K562 (cell line): ENCODE results near the gene CSRNP3. TPM values are rescaled to one million over a fixed set of nuclear protein-coding genes. Genes with fewer than 3 reads are reported as not detected.

Experiments
- ATAC-seq: fragments of 200-7000 bp; cut with Tn5 transposase; 3 replicates; pipeline ENCODE4 v1.9.1; 2020; ENCODE audit warnings: moderate library complexity
- BruUV-seq: library from RNA; stranded (reverse); fragments of 400-500 nt; replicated peaks from 2 replicates; lab custom pipeline; 2021; lab: Mats Ljungman, UMichigan
- CTCF ChIA-PET: fragments of 300-600 bp; formaldehyde crosslinking; extraction: SDS; loops from one replicate; lab custom pipeline; 2021; ENCODE audit warnings: low intra/inter-chr PET ratio; lab: Yijun Ruan, JAX
- POLR2A ChIA-PET: fragments of 300-600, 350-650 bp; sonication (Branson Sonifier 250); formaldehyde crosslinking; extraction: SDS; loops from one replicate; lab custom pipeline; 2021; ENCODE audit warnings: antibody characterized with exemption, inconsistent platforms; lab: Yijun Ruan, JAX
- DNase-seq, 4 experiments: peaks; one replicate each; pipeline versions ENCODE4 v3.0.0 to v3.0.0-alpha.2; 2011 to 2018; ENCODE audit warnings: low spot score in 3 of 4, mixed read lengths in 3 of 4; ENCODE audit errors: extremely low read depth in 1 of 4
- FAIRE-seq: peaks from 2 replicates; lab custom pipeline; 2011; peaks lifted over from hg19 to GRCh38; lab: Jason Lieb, UNC
- H2AFZ ChIP-seq: 2 replicates; pipeline ENCODE4 v1.6.0; 2011; ENCODE audit warnings: low read depth, low read length, control low read depth, inconsistent platforms
- H3K27ac ChIP-seq: fragments of 200-600 bp; 3 replicates; pipeline ENCODE4 v1.8.0; 2011; ENCODE audit warnings: low read depth, mild to moderate bottlenecking, control low read depth, inconsistent platforms, low read length, moderate library complexity, mixed read lengths; ENCODE audit errors: extremely low read depth
- H3K27me3 ChIP-seq, 2 experiments: fragments of 300-600 bp in 1 of 2; 2 replicates in 1 of 2; 3 replicates in 1 of 2; pipeline versions ENCODE4 v1.6.0 to v1.8.0; 2011; ENCODE audit warnings: inconsistent platforms in 2 of 2, low read length in 2 of 2, mild to moderate bottlenecking in 1 of 2, mixed read lengths in 1 of 2, moderate library complexity in 1 of 2; ENCODE audit not compliant: control insufficient read depth in 2 of 2, insufficient read depth in 2 of 2
- H3K36me3 ChIP-seq: fragments of 300-600 bp; 3 replicates; pipeline ENCODE4 v1.8.0; 2011; ENCODE audit warnings: mild to moderate bottlenecking, low read length, inconsistent platforms; ENCODE audit not compliant: control insufficient read depth, insufficient read depth
- H3K4me1 ChIP-seq, 2 experiments: fragments of 200-600 bp in 1 of 2; replicated peaks in 1 of 2; 2 replicates in 1 of 2; 3 replicates in 1 of 2; pipeline versions ENCODE4 v1.5.1 to v1.8.0; 2011; ENCODE audit warnings: inconsistent platforms in 2 of 2, low read length in 2 of 2, mild to moderate bottlenecking in 1 of 2, mixed read lengths in 1 of 2, moderate library complexity in 1 of 2; ENCODE audit not compliant: control insufficient read depth in 2 of 2, insufficient read depth in 2 of 2
- H3K4me2 ChIP-seq: 2 replicates; pipeline ENCODE4 v1.6.1; 2011; ENCODE audit warnings: low read length, control low read depth, inconsistent platforms, mixed read lengths; ENCODE audit not compliant: insufficient read depth
- H3K4me3 ChIP-seq: fragments of 200-600 bp; sonication (generic), shearing (Covaris generic); 2 replicates; pipeline ENCODE4 v1.5.1; 2016; ENCODE audit warnings: control low read depth, inconsistent platforms
- H3K79me2 ChIP-seq: fragments of 200-600 bp; 3 replicates; pipeline ENCODE4 v1.8.0; 2011; ENCODE audit warnings: low read length, inconsistent platforms; ENCODE audit not compliant: control insufficient read depth, insufficient read depth
- H3K9ac ChIP-seq, 2 experiments: 2 replicates each; pipeline versions ENCODE4 v1.6.0 to v1.6.1; 2011; ENCODE audit warnings: low read depth in 2 of 2, low read length in 2 of 2, control low read depth in 1 of 2, inconsistent platforms in 1 of 2, mild to moderate bottlenecking in 1 of 2, mixed read lengths in 1 of 2; ENCODE audit not compliant: insufficient read depth in 1 of 2
- H3K9me1 ChIP-seq: one replicate; pipeline ENCODE4 v1.6.0; 2011; ENCODE audit warnings: inconsistent platforms, mild to moderate bottlenecking, low read length, moderate library complexity; ENCODE audit not compliant: control insufficient read depth, insufficient read depth
- H3K9me3 ChIP-seq: replicated peaks from 2 replicates; pipeline ENCODE4 v1.5.1; 2011; ENCODE audit warnings: low read depth, low read length, inconsistent platforms; ENCODE audit not compliant: control insufficient read depth, insufficient read depth
- H4K20me1 ChIP-seq: replicated peaks from 2 replicates; pipeline ENCODE4 v1.6.1; 2011; ENCODE audit warnings: low read length, inconsistent platforms, mixed read lengths; ENCODE audit not compliant: control insufficient read depth, insufficient read depth
- EP300 ChIP-seq: IDR thresholded peaks from 2 replicates; pipeline ENCODE4 v1.6.1; 2012; ENCODE audit warnings: low read length, improper control_type of control experiment
- FOXP1 ChIP-seq: sonication (generic); formaldehyde crosslinking; IDR thresholded peaks from 2 replicates; pipeline ENCODE4 v1.8.0; 2022; ENCODE audit warnings: mild to moderate bottlenecking, missing genetic modification reagents
- PBX2 ChIP-seq, 2 experiments: IDR thresholded peaks in 1 of 2; conservative IDR thresholded peaks in 1 of 2; 2 replicates each; pipeline ENCODE4 v1.6.1; 2016; ENCODE audit warnings: low read depth in 2 of 2, mild to moderate bottlenecking in 1 of 2, missing compliant biosample characterization in 1 of 2, missing genetic modification characterization in 1 of 2, moderate library complexity in 1 of 2
- SAFB ChIP-seq: fragments of 200-400 bp; formaldehyde crosslinking; IDR thresholded peaks from 2 replicates; pipeline ENCODE4 v1.6.1; 2017; ENCODE audit warnings: low read depth, low read length, borderline replicate concordance
- TBL1XR1 ChIP-seq, 2 experiments: IDR thresholded peaks; 2 replicates each; pipeline ENCODE4 v1.6.1; 2012; ENCODE audit warnings: improper control_type of control experiment in 2 of 2, low read length in 2 of 2, mild to moderate bottlenecking in 1 of 2
- THRAP3 ChIP-seq: fragments of 450-650 bp; IDR thresholded peaks from 2 replicates; pipeline ENCODE4 v1.6.1; 2016; ENCODE audit warnings: mild to moderate bottlenecking, inconsistent platforms, borderline replicate concordance
- ZNF57 ChIP-seq: fragments of 450-650 bp; formaldehyde crosslinking; IDR thresholded peaks from 2 replicates; pipeline ENCODE4 v1.4.0; 2020; ENCODE audit warnings: mild to moderate bottlenecking, moderate library complexity
- ZNF696 ChIP-seq: fragments of 250-450 bp; sonication (Bioruptor Pico); conservative IDR thresholded peaks from 2 replicates; pipeline ENCODE4 v1.4.0; 2020; ENCODE audit warnings: mild to moderate bottlenecking, moderate library complexity
- WGBS: fragments of 100-300 bp; shearing (Covaris generic); methylation state at CpG from one replicate; pipeline ENCODE4 v1.1.6; 2016; ENCODE audit warnings: low coverage, mixed read lengths; ENCODE audit not compliant: insufficient coverage; ENCODE audit errors: missing lambda C conversion rate; 5-methylcytosine and 5-hydroxymethylcytosine counted together
- in situ Hi-C: fragments of 300-500 bp; cut with MboI; formaldehyde crosslinking; loops from 4 replicates; pipeline ENCODE4 v1.15.0; 2018; ENCODE audit warnings: inconsistent platforms, mixed read lengths
- intact Hi-C: fragments of 100-400 bp; cut with micrococcal nuclease; formaldehyde crosslinking; loops from 2 replicates; pipeline ENCODE4 v1.14.2; 2022
- polyA plus RNA-seq, 8 experiments: library from polyadenylated mRNA; depleted of rRNA in 4 of 8; stranded (reverse) in 5 of 8; unstranded in 3 of 8; fragments of >200 nt; fragmentation: Nextera tagmentation in 2 of 8; fragmentation: Illumina TruSeq in 1 of 8; extraction: Ambion mirVana in 2 of 8; extraction: Trizol in 1 of 8; gene quantifications; 2 replicates each; pipeline versions ENCODE4 v1.2.1 to v1.2.3, GENCODE V29; 2011 to 2014; ENCODE audit warnings: inconsistent platforms in 1 of 8, missing spikeins in 1 of 8
- total RNA-seq, 7 experiments: library from RNA; depleted of rRNA in 6 of 7; stranded (reverse); fragments of >200 nt in 6 of 7; fragmentation: Illumina TruSeq in 2 of 7; extraction: Trizol in 2 of 7; gene quantifications; 2 replicates each; pipeline versions ENCODE4 v1.2.1 to v1.2.3, GENCODE V29; 2011 to 2021; ENCODE audit warnings: low replicate concordance in 1 of 7
- TF ChIP-seq, protein P1 (sequence below): fragments of 450-650 bp; IDR thresholded peaks from 2 replicates; pipeline ENCODE4 v1.6.1; 2016; ENCODE audit warnings: mild to moderate bottlenecking

Gene CSRNP3
- total and polyA plus RNA-seq, 9 of the 15 experiments (the other 6 are each of a cell fraction or from before 2014, with no cell fraction given): not detected

- no peaks in the 10 kb centered on the region for H3K4me1 ChIP-seq
- FAIRE-seq: no peak
- CTCF ChIA-PET: no interaction called here
Observed at GRCh38 chr2:165508927-165509326, 39.4 kb downstream of the CSRNP3 start.

DNA sequence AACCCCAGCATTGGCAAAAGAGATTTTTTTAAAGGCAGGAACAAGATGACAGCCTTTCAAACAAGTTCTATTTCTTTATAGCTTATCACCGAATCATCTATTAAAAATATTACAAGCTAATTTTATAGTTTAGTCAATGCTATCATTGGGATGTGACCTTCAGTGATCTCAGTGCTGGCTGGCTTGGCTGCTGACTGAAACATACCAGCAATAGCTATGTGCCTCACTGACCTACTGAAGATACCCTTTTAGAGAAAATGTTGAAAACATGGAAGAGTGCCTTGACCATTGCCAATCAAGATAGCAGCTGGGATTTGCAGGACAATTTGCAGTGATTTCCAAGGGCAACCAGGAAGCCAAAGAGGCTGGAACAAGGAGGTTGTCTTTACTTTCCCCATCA lies 44.0 kb downstream of the CSRNP3 start:
- no peak for FAIRE-seq
- no TSS peak for BruUV-seq
- no peaks in the 10 kb centered on the region for H3K36me3 ChIP-seq
- CTCF ChIA-PET: no interaction called here
- H3K79me2 ChIP-seq: no peaks in the 10 kb centered on the region
- in situ Hi-C loops (no loop called here), intact Hi-C loops (no loop called here)
- no peak overlapping the region for H3K4me3 ChIP-seq
- no peak overlapping the region for H3K4me2 ChIP-seq
- no peaks in the 10 kb centered on the region for H3K9me3 ChIP-seq
- no peaks in the 10 kb centered on the region for H3K9me1 ChIP-seq
- no peak for ATAC-seq
- TF ChIP-seq ZNF57: no peak
- TF ChIP-seq EP300: no peak
- TF ChIP-seq THRAP3: no peak
- TF ChIP-seq PBX2 (CRISPR knock-in tag; IDR thresholded peaks at IDR 0.05; ENCODE audit: low read depth): no peak
- no peak for TF ChIP-seq PBX2 (tag; conservative IDR thresholded peaks at IDR 0.05; ENCODE audit: low read depth)
- TF ChIP-seq ZNF696 (CRISPR knock-in tag): no peak
- no peak for TF ChIP-seq TBL1XR1 (IDR thresholded peaks at IDR 0.05; ENCODE audit: low read length in 2 of 2)
- TF ChIP-seq, protein P1, sequence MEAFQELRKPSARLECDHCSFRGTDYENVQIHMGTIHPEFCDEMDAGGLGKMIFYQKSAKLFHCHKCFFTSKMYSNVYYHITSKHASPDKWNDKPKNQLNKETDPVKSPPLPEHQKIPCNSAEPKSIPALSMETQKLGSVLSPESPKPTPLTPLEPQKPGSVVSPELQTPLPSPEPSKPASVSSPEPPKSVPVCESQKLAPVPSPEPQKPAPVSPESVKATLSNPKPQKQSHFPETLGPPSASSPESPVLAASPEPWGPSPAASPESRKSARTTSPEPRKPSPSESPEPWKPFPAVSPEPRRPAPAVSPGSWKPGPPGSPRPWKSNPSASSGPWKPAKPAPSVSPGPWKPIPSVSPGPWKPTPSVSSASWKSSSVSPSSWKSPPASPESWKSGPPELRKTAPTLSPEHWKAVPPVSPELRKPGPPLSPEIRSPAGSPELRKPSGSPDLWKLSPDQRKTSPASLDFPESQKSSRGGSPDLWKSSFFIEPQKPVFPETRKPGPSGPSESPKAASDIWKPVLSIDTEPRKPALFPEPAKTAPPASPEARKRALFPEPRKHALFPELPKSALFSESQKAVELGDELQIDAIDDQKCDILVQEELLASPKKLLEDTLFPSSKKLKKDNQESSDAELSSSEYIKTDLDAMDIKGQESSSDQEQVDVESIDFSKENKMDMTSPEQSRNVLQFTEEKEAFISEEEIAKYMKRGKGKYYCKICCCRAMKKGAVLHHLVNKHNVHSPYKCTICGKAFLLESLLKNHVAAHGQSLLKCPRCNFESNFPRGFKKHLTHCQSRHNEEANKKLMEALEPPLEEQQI: no peak
- TF ChIP-seq FOXP1 (CRISPR knock-in tag): no peak
- H3K9ac ChIP-seq: no peak overlapping the region
- H2AFZ ChIP-seq: no peak overlapping the region
- H3K4me1 ChIP-seq: no peaks in the 10 kb centered on the region
- POLR2A ChIA-PET: no interaction called here
- no peak for DNase-seq
- H3K27me3 ChIP-seq: no peaks in the 10 kb centered on the region
- 0% methylated on average over 1 of the region's 1 CpG for WGBS
- H4K20me1 ChIP-seq: no peaks in the 10 kb centered on the region
- no peak overlapping the region for H3K27ac ChIP-seq

More at GRCh38 chr2:165508927-165509326, 39.4 kb downstream of the CSRNP3 start:
- H4K20me1 ChIP-seq: no peaks in the 10 kb centered on the region
- H3K9me3 ChIP-seq: no peaks in the 10 kb centered on the region
- no peaks in the 10 kb centered on the region for H3K36me3 ChIP-seq
- H3K79me2 ChIP-seq: no peaks in the 10 kb centered on the region
- no peak for ATAC-seq
- POLR2A ChIA-PET: no interaction called here
- no peaks in the 10 kb centered on the region for H3K9me1 ChIP-seq
- no peaks in the 10 kb centered on the region for H3K27me3 ChIP-seq
- intact Hi-C loops: no loop called here
- H3K4me2 ChIP-seq: no peak overlapping the region
- H3K27ac ChIP-seq: no peak overlapping the region
- no peak overlapping the region for H2AFZ ChIP-seq
- no peak overlapping the region for H3K4me3 ChIP-seq
- TF ChIP-seq SAFB: no peak
- in situ Hi-C loops: no loop called here
- BruUV-seq: no TSS peak
- no peak overlapping the region for H3K9ac ChIP-seq
- no peak for DNase-seq
